DMS 273 treated with DMSO at 0.1 percent for 48 hours (cell line): ENCODE results near the gene PC.

Experiments used
- DNase-seq: peaks from one replicate; lab custom pipeline; 2025; lab: John Stamatoyannopoulos, UW

PC gene

DNA sequence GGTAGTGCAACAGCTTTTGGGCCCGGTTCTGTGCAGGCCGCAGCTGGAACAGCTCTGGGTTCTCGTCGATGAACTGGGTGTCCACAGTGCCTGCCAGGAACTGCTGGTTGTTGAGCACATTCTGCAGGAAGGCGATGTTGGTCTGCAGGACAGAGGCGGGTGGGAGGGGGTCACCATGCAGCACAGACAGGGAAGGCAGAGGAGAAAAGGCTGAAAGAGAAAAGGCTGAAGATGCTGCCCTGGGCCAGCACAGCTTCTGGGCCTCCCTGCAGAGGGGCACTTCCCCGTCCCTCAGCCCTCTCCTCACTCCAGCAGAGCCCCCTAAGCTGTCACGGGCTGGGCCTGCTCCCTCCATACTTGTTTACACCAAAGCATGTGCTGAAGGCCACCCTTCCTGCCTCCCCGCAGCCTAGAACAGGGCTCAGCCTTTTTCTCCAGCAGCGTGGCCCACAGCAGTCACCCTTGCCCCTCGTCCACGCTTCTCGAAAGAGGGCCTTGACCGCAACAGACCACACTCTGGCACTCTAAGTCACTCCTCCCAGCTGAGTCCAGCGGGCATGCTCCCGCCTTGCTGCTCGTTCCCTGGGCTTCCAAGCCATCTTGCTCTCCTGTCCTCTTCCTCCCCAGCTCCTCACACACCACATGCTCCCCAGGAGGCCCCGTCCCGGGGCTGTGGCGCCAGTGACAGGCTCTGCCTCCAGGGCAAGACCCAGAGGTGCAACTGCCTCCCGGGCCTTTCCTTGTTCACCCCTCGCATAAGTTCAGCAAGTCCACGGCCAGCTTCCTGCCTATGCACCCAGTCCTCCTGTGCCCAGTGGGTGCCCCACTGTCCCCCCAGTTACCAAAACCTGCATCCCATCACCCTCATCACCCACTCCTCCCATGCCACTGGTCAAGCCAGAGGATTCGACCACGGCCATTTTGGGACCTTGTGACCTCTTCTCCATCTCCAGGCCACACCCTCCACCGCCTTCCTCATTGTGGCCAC is 104.6 kb downstream of the PC start:
- no peak for DNase-seq

DNA sequence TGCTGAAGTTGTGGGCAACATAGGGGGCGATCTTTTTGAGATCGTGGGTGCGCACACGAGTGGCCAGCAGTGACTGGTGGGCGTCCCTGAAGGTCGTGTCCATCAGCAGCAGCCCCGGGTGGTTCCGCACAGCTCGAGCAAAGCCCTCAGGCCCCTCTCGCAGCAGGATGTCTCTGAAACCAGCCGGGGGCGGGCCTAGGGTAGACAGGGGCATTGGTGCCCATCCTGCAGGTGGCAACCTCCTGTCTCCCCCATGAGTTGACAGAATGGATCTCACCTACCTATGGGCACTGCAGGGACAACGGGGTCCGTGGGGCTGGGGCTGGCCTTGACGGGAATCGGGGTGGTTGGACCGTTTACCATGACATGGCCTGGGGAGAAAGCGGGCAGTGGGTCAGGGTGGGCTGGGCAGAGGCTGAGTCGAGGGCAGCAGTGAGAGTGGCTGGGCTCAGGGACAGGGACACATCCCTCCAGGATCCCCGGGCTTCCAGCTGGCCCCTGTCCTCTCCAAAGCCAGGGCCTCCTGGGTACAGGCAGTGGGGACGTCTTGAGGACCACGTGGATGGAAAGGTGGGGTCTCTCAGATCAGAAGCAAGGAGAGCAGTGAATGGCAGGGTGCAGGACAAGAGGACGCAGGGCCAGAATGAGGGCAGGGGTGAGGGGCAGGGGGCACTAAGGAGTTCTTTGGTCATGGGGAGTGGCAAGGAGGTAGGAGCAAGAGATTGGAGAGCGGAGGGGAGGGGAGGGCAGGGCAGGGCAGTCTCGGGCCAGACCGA is 105.5 kb downstream of the PC start:
- no peak for DNase-seq

DNA sequence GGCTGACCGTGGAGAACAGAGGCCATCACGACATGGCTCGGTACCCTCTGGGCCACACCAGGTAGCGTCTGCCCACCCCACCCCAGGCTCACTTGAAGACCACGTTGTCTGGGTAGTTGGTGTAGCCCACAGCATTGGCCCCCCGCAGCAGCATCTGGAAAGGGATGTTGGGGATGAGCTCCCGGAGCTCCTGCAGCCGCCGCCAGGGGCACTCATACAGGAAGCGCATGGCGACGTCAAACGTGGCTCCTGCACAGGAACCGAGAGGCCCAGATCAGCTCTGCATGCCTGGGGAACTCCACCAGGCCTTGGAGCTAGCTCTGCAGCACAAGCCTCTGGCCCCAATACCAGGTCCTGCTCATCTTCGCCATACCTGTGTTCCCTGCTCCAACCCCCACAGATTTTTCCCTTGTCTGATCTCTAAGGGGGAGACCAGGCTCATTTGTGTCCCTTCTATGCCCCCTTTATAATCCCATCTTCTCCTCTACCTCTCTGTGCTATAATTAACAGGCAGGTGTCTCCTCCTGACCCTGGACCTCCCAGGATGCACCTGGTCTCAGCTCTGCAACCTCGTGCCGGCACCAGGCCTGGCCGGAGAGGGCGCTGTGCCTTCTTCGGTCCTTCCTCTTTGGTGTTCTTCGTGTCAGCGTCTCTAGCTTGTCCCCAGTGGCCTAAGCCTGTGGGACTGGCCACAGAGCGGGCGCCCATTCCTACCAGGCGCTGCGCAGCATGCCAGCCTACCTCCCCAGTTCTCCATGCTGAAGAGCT is 106.3 kb downstream of the PC start:
- DNase-seq, result no peak

DNA sequence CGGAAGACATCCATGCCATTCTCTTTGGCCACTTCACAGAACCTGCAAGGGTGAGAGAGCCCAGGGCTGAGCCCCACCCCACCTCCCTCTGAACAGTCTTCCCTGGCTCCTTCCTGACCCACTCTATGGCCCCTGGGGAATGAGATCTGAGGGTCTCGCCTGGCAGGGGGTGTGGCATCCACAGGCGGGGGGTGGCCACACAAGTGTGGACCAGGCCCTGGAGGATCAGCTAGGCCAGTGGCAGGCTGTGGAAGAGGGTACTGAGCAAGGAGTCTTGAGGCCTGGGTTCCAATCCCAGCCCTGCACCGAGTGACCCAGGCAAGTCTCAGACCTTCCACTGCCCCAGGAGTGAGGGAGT is 107.0 kb downstream of the PC start:
- no peak for DNase-seq

DNA sequence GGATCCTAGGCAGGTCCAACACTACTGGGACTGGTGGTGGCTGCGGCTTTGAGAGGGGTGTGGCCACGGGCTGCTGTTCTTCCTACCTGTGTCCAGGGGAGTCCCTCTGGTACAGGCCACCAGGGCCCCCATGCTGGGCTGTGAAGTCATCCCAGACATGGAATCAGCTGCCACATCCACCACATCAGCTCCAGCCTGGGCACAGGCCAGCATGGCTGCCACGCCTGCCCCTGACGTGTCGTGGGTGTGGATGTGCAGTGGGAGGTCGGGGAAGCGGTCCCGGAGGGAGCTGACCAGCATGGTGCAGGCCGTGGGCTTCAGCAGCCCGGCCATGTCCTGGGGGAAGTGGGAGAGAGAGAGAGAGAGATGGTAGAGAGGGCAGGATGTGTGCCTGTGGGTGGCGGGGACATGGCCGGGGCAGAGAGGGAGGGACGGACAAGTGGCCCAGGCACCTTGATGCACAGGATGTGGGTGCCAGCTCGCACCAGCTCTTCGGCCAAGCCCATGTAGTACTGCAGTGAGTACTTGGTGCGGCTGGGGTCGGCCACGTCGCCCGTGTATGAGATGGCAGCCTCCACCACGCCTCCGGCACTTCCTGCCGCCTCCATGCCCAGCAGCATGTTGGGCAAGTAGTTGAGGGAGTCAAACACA is 107.5 kb downstream of the PC start:
- DNase-seq, result no peak

DNA sequence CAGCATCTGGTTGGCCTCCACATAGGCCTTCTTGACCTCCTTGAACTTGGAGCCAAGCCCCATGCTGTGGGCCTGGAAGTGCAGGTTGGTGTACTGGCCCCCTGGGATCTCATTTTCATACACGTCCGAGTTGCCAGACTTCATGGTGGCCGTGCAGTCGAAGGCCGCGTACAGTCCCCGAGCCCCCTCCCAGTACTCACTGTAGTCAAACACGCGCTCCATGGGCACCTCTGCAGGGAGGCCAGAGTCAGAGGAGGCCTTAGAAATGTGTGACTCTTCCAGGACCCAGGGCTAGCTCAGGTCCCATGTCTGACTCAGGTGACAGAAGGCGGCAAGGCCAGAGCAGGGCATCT is 108.0 kb downstream of the PC start:
- DNase-seq, result no peak

DNA sequence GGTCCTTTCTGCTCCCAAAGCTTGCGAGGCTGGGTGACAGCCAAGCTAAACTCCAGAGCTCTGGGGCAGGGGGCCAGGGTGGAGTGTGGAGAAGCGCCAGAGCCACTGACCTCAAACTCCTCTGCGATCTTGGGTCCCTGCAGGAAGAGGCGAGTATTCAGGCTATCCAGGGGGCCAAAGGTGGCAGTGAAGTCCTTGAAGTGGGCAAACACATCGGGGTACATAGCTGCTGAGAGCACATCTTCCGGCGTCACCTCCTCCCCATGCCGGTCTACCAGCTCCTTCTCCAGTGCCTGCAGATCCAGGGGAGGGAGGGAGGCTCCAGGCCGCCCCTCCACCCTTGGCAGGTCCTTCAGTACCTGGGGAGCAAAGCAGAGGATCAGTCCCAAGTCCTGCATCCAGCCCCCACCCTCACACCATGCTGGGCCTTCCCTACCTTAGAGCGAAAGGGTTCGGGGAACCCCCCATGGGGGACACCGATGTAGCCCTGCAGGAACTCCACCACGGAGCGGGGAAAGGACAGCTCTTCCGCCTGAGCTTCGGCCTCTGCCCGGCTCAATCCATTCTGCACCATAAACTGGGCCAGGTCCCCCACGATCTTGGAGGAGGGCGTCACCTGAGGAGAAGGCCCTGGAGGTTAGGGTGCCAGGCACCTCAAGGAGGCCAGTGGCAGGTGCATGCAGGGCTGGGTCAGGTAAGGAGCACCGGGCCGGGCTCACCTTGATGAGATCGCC is 108.5 kb downstream of the PC start:
- no peak for DNase-seq

- no peak for DNase-seq
Measured at GRCh38 chr11:66848671-66849500, 109.3 kb downstream of the PC start.

DNA sequence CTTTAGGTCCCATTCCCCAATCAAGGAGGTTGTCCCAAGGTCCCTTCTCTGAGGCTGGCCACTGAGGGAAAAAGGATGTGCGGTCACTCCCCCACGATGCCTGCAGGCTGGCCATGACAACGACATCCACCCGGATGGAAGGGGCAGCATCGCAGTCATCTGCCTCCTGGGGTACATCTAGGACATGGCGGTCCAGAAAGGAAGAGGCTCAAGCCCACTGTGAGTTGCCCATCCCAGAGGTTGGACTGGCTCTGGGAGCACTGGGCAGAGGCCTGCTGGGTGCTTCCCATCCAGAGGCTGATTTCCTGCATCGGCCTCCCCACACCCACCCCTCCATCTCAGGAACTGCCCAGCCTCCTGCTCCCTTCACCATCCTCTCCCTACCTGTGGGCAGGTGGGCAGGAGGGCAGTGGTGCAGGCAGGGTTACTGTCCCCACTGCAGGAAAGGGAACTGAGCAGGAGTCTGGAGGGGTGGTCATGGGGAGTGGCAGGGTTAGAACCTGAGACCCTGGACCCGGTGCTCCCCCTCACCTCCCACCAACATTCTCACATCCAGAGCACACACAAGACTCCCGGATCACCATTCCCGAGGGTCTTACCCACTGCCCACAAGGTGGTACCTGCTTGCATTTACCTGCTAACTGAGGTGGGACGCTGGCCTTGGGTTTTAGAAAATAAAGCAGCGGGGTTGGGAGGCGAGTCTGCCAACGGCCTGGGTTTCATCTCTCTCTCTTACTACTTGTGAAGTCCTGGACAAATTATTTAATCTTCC is 110.5 kb downstream of the PC start:
- no peak for DNase-seq

- DNase-seq, result no peak
Measured at GRCh38 chr11:66846671-66847091, 111.5 kb downstream of the PC start.

- no peak for DNase-seq
Measured at GRCh38 chr11:66845876-66846212, 112.3 kb downstream of the PC start.

GRCh38 chr11:66845143-66845875 is 112.9 kb downstream of the PC start:
- no peak for DNase-seq

- no peak for DNase-seq
Measured at GRCh38 chr11:66844496-66845142, 113.6 kb downstream of the PC start.

DNA sequence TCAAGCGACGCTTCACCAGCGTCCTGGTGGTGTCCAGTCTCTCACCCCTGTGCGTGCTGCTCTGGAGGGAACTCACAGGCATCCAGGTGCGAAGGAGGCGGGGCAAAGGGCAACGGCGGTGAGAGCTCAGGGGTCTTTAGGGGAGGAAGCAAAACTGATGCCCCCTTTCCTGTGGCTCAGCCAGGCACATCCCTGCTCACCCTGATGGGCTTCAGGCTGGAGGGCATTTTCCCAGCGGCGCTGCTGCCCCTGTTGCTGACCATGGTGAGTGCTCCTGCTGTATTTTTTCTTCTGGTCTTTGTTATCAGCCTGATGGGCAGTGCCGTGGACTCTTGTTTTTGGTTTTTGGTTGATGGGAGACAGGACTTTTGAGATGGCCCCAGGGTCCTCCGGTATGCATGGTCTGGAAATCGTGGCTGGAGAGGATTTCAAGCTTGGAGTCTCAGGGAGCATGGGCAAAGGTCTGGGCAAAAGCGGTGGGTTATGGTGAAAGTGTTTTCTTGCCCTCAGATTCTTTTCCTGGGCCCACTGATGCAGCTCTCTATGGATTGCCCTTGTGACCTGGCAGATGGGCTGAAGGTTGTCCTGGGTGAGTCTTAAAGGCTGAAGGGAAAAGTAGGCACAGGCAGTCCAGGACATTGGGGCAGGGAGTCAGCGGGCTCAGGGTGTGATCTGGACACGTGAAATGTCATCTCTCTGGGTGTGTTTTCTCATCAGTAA is 114.2 kb downstream of the PC start:
- no peak for DNase-seq

DNA sequence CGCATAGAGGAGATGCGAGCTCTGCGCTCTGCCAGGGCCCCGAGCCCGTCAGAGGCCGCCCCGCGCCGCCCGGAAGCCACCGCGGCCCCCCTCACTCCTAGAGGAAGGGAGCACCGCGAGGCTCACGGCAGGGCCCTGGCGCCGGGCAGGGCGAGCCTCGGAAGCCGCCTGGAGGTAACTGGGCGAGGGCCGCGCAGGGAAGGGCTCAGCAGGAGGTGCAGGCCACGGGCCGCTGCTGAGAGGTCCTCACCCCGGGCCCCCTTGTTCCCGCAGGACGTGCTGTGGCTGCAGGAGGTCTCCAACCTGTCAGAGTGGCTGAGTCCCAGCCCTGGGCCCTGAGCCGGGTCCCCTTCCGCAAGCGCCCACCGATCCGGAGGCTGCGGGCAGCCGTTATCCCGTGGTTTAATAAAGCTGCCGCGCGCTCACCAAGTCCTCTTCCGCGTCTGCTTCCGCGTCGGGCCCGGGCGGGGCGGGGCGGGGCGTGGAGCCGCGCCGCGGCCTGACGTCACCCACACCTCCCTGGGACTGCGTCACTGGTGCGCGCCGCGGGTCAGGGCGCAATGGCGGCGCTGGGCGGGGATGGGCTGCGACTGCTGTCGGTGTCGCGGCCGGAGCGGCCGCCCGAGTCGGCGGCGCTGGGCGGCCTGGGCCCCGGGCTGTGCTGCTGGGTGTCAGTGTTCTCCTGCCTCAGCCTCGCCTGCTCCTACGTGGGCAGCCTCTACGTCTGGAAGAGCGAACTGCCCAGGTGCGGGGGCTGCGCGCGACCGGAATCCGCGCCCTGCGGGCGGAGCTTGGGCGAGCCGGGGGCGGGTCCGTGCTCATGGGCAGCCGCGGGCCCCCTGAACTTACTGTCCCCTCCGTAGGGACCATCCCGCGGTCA is 115.0 kb downstream of the PC start, which contains the start of gene RCE1:
RCE1 (plus strand) TSS at position 546 of the 880 bp plus-strand sequence; CDS start at position 561, 15 bp downstream.
- peak; percentile 37 for DNase-seq

GRCh38 chr11:66842501-66842895 is 115.7 kb downstream of the PC start:
- DNase-seq, result no peak

DNA sequence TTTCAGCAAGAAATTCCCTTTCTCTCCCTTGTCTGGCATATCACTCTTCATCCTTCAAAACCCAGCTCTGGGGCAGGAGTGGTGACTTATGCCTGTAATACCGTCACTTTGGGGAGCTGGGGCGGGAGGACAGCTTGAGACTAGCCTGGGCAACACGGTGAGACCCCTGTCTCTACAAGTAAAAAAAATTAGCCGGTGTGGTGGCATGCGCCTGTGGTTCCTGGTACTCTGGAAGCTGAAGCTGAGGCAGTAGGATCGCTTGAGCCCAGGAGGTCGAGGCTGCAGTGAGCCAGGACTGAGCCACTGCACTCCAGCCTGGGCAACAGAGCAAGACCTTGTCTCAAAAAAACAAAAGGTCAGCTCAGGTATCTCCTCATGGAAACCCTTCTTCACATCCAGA is 116.3 kb downstream of the PC start:
- DNase-seq, result no peak
